22Rv1 (cell line): ENCODE measurements around the gene POC1A.

Experiments
- ZFX ChIP-seq: fragments of 450-650 bp; IDR thresholded peaks from 2 replicates; pipeline ENCODE4 v1.6.1; 2017; ENCODE audit warnings: antibody characterized with exemption, borderline replicate concordance
- TF ChIP-seq, protein P1 (sequence below): fragments of 450-650 bp; IDR thresholded peaks from 2 replicates; pipeline ENCODE4 v1.5.1; 2017; ENCODE audit warnings: mild to moderate bottlenecking

DNA sequence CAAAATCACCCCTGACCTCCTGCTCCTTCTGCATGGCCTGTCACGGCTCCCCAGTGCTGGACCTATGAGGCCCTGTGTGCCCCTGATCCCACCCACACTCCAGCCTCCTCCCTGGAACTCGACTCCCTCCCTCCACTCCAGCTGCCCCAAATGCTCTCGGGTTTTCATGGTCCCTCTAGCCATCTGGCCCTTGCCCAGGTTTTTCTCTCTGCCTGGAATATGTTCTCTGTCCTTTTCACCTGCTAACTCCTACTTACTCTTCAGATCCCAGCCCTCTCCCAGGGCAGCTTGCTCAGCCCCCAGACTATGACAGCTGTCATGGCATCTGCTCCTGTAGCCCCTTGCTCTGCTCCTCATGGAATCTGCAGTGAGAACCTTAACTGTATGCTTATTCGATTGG is 128.2 kb downstream of the POC1A start:
- TF ChIP-seq, protein P1, sequence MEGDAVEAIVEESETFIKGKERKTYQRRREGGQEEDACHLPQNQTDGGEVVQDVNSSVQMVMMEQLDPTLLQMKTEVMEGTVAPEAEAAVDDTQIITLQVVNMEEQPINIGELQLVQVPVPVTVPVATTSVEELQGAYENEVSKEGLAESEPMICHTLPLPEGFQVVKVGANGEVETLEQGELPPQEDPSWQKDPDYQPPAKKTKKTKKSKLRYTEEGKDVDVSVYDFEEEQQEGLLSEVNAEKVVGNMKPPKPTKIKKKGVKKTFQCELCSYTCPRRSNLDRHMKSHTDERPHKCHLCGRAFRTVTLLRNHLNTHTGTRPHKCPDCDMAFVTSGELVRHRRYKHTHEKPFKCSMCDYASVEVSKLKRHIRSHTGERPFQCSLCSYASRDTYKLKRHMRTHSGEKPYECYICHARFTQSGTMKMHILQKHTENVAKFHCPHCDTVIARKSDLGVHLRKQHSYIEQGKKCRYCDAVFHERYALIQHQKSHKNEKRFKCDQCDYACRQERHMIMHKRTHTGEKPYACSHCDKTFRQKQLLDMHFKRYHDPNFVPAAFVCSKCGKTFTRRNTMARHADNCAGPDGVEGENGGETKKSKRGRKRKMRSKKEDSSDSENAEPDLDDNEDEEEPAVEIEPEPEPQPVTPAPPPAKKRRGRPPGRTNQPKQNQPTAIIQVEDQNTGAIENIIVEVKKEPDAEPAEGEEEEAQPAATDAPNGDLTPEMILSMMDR: no peak
- no peak for TF ChIP-seq ZFX
